A204.1 (cell line): ENCODE measurements around the gene TPSD1.
"Not testable (repeated sequence)": the region's sequence is repeated elsewhere in the genome, so short reads cannot be mapped to it uniquely, and the experiment has no call there.

Source experiments
- FAIRE-seq: peaks from 2 replicates; lab custom pipeline; 2012; peaks lifted over from hg19 to GRCh38; lab: Jason Lieb, UNC

TPSD1 gene

DNA sequence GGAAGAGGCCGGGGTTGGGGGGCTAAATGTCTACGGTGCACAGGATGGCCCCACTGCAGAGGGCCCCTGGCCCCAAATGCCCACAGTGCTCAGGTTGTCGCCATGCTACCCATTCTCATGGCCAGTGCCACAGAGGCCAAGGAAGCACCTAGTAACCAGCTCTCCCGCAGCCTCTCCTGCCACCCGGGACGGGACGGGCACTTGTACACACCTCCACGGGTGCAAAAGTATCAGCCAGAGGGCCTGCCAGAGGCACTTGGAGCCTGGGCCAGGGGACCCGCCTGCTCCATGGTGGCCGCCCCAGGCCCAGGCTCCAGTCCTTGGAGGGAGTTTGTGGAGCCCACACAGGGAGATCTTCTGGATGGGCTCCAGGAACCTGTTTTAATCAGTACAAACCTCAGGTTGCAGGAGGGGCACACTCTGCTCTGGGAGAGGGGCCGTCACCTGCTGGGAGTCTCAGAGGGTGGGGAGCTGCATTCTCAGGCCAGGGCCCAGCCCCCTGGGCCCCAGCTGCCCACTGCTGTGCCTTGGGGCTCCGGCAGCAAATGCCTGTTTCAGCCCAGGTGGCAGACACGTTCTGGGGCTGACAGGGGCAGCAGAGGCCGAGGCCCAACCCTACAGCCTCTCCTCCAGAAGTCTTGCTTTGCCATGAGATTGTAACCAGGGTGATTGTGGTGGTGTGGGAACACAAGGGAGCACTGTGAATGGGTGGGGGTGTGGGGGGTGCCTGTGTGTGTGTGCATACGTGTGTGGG lies 7.9 kb downstream of the TPSD1 start:
- FAIRE-seq, result no peak

DNA sequence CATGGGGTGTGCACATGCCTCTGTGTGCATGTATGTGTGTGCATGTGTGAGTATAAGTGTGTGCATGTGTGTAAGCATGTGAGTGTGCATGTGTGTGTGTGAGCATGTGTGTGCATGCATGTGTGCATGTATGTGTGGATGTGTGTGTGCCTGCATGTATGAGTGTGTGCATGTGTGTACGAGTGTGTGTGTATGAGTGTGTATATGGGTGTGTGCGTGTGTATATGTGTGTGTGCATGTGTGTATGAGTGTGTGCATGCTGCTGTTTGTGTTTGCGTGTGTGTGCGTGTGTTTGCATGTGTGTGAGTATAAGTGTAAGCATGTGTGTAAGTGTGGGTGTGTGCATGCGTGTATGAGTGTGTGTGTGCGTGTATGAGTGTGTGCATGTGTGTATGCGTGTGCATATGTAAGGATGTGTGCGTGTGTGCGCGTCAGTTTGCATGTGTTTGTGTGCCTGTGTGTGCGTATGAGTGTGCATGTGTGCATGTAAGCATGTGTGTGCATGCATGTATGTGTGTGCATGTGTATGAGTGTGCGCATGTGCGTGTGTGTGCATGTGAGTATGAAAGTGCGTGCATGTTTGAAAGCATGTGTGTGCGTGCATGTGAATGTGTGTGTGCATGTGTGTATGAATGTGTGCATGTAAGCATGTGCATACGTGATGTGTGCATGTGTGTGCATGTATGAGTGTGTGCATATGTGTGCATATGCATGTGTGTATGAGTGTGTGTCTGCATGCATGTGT lies 8.6 kb downstream of the TPSD1 start:
- no peak for FAIRE-seq

DNA sequence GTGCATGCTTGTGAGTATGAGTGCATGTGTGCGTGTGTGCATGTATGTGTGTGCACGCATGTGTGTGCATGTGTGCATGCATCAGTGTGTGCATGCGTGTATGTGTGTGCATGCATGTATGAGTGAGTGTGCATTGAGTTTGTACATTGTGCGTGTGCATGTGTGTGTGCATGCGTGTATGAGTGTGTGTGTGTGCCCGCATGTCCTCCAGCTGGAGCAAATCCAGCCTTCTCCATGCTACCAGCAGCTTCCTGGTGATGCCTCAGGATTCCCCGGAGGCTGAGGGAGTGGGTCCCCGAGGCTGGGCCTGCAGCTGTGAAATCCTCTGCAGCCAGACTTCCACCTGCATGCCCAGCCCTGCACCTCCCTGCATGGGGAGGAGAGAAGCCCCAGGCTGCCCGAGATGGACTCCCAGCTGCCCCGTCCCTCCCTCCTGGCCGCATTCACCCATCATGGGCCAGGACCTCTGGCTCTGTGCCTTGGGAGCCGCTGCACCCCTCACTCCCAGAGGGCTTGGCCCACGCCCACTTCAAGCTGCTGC lies 9.3 kb downstream of the TPSD1 start:
- FAIRE-seq, result no peak

DNA sequence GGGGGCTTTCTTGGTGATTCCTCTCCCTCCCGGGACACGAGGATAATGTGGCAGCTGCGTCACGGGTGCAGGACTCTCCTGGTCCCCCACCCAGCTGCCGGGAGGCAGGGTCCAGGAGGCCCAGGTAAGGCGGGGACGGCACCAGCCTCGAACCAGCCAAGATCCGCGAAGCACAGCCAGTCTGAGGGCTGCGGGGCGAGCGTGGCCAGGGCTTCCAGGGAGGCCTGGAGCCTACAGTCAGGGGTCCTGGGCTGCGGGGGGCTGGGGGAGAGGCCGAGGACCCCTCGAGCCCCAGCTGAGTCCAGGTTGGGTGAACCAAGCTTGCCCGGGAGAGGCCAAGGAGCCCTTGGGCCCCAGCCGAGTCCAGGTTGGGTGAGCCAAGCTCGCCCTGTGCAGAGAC lies 10.0 kb downstream of the TPSD1 start:
- FAIRE-seq, result no peak

DNA sequence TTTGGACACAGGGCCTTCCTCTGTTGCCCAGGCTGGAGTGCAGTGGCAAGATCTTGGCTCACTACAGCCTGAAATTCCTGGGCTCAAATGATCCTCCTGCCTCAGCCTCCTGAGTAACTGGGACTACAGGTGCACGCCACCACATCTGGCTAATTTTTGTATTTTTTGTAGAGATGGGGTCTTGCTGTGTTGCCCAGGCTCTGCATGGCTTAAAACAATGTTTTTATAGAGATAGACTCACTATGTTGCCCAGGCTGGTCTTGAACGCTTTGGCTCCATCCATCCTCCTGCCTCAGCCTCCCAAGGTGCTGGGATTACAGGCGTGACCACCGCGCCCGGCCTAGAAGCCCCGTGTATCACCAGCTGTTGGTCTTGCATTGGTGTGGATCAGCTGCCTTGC lies 13.5 kb downstream of the TPSD1 start:
- FAIRE-seq, result not testable (repeated sequence)

DNA sequence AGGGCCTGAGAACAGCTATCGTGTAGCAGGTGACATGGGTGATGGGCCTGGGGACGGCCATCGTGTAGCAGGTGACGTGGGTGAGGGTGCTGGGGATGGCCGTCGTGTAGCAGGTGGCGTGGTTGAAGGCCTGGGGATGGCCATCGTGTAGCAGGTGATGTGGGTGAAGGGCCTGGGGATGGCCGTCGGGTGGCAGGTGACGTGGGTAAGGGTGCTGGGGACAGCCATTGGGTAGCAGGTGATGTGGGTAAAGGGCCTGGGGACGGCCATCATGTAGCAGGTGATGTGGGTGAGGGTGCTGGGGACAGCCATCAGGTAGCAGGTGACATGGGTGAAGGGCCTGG lies 15.5 kb downstream of the TPSD1 start:
- FAIRE-seq, result no peak

DNA sequence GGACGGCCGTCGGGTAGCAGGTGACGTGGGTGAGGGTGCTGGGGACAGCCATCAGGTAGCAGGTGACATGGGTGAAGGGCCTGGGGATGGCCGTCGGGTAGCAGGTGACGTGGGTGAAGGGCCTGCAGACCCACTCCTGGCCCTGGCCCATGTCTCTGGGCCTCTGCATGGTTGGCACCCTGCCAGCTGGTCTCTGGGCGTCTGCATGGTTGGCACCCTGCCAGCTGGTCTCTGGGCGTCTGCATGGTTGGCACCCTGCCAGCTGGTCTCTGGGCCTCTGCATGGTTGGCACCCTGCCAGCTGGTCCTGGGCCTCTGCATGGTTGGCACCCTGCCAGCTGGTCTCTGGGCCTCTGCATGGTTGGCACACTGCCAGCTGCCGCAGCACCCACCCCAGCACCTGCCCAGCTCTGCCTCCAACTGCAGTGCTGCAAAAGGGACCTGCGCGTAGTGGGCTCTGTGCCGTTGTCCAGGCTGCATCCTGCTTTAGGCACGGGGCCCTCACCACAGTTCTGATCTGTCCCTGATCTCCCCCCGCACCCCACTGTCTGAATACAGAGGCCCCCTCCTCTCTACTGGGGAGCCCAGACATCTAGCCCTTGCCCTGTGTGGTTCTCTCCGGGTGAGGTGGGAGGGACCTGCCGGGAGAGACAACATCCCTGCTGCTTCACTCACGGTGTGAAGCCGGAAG lies 16.0 kb downstream of the TPSD1 start:
- not testable (repeated sequence) for FAIRE-seq

DNA sequence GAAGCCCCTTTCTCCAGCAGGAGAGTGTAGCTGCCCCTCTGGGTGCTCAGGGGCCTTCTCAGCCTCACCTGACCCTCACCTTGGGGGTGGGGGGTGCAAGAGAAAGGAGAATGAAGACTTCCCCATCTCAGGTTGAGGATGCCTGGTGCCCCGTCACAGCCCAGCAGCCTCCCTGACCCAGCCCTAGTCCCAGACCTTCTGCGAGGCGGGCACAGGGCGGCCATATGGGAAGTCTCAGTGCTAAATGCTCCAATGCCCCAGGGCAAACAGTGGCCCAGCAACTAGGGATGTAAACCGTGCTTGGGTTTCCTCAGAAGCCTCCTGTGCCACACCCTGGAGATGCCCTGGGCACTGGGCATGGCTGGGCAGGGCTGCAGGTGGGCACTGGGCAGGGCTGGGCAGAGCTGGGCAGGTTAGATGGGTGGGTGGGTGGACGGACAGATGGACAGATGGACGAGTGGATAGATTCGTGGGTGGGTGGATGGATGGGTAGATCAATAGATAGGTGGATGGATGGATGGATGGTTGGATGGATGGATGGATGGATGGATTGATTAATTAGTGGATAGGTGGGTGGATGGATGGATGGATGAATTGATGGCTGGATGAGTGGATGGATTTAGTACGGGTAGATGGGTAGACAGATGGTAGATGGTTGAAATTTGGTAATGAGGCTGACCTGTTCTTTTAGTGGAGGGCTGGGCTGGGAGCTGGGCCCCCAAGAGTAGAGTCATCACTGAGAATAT lies 16.8 kb downstream of the TPSD1 start:
- no peak for FAIRE-seq

DNA sequence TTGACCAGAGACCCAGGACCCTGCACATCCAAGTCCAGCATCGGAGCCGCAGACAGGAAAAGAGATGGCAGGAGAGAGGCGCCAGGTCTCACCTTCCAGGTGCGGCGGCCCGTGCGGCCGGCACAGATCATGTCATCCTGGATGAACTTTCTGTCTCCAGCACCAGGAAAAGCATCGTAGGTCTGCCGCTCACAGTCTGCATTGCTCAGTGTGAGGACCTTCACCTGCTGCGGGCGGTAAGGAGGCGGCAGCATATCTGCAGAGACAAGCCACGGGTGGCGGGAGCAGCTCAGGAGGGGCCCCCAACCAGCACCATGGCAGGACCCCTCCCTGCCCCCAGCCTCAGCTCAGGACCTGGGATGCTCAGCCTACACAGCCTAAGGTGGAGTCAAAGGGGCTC lies 17.9 kb downstream of the TPSD1 start:
- FAIRE-seq, result no peak

DNA sequence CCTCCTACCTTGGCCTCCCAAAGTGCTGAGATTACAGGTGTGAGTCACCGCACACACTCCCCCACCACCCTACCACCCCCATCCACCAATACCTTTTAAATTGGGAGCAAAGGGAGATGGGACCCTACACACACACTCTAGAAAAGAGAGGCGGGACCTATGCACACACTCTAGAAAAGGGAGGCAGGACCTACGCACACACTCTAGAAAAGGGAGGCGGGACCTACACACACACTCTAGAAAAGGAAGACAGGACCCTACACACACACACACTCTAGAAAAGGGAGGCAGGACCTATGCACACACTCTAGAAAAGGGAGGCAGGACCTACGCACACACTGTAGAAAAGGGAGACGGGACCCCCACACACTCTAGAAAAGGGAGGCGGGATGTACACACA lies 18.9 kb downstream of the TPSD1 start:
- FAIRE-seq, result no peak

DNA sequence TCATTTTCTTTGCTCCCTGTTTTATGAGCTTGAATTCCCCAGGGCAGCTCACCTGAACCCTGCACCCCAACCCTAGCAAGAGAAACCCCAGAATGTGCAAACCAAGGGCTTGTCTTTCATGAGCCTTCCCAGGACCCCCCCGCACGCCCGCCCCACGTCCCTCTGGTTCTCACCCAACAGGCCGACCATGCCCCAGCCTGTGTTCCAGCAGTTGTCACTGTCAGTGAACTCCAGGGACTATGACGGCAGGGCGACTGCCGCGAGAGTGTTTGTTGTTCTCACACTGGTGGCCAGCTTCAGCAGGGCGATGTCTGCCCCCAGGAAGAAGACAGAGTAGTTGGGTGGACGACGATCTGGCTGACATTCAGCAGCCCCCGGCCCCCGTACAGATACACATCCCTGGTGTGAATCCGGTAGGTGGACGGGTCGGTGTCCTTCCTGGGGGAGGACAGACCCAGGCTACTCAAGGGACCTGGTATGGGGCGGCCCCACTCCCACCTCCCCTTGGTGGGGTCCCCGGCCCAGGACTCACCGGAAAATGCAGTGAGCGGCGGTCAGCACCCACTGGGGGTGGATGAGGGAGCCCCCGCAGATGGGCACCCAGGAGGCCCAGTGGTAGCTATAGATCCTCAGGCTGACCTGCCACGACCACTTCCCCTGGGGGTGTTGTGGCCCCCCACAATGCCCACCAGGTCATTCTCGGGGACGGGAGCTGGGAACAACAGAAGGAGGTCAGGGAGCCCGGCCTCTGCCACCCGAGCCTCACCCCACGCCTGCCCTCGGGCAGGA lies 20.1 kb downstream of the TPSD1 start:
- no peak for FAIRE-seq

DNA sequence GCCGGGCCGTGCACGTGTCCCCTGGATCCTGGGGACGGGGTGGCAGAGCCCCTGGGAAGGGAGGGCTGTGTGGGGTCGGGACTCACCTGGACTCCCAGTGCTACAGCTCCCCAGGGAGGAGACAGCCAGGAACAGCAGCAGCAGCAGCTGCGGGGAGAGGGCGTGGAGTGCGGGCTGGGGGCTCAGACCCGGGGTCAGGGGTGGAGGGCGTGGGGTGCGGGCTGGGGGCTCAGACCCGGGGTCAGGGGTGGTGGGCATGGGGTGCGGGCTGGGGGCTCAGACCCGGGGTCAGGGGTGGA lies 20.7 kb downstream of the TPSD1 start:
- no peak for FAIRE-seq

DNA sequence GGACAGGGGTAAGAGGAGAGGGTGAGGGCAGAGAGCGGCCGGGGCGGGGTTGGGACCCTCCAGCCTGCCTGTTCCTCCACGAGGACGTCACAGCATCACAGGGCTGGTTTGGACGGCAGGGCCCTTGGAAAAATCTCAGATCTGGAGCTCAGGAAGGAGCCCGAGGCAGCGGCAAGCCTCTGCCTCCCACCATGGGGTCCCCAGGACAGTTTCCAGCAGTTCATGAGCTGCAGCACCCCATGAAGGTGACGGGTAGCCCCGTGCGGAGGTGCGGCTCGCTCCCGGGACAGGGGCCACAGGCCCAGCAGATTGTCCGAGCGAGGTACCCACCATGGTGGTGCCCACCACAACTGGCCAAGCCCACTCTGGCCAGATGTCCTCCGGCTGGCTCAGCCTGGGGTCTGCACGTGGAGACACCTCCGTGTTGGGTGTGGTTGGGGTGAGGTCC lies 21.3 kb downstream of the TPSD1 start:
- FAIRE-seq, result no peak

DNA sequence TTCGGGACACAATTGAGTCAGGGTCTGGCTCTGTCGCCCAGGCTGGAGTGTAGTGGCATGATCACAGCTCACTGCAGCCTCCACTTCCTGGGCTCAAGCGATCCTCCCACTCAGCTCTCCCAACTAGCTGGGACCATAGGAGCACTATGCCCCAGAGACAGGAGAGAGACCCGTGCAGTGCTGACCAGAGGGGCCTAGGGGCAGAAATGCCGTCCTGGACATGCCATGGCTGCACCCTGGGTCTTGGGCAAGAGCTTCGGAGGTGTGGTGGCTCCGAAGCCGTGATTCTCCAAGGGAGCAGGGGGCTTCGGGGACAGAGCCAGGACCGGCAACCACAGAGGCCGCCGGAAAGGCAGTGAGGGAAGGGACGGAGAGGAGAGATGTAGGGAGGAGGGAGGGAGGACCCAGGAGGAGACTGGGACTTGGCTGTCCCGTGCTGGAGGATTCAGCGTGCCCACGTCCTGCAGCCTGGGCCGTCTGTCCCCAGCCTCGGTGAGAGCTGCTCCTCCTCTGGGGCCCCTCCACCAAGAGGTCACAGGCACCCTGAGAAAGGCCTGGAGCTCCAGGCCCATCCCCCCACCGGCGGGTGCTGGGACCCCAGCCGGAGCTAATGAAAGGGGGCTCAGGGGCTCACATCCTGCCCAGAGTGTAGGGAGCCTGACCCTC lies 21.9 kb downstream of the TPSD1 start:
- FAIRE-seq, result no peak

DNA sequence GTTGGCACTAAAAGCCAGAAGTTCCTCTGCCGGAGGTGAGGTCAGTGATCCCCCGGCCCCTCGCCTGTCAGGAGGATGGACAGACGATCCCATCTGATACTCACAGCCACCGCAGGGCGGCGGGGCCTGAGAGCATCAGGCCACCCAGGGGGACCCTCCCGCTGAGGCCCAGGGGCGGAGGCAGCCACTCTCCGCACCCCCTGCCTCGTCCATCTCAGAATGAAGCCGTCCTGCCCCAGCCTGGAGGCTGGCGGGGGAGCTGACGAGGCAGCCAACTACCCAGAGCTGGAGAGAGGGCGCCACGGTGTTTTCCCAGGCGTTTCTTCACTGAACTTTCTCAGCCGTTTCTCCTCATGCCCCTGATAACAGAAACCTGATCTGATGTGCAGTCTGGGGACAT lies 22.6 kb downstream of the TPSD1 start:
- FAIRE-seq, result no peak

DNA sequence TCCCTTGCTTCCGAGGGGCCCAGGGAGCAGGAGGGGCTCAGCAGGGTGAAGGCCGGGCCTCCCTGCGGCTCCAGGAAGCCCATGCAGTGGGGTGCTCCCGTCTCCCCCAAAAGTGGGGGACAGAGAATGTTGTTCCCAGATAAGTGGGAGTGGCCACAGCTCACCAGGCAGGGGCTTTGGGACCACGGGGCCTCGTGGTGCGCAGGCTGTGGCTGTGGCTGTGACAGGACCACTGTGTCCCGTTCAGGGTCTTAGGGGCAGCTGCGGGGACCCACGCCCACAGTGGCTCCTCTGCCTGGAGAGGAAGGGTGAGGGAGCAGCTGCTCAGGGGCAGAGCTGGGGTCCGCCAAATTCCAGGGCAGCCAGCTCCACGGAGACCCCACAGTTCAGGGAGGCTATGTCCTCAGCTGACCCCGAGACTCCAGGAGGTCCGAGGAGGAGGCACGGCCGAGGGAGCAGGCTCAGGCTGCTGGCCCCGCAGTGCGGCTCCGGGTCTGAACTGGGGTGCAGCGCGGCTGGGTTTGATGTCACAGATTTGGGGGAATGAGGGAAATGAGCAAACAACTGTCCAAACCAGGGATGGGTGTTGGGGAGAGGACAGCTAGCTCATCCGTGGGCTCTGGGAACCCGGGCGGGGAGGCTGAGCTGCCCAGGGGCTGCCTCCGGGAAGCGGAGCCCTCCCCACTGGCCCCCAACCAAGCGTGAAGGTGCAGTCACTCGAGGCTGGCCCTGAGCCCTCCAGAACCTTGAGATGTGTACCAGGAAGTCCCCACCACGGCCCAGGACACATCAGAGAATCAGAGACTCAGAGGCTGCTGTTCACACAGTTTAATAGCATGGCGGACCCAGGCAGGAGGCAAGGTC lies 23.4 kb downstream of the TPSD1 start:
- FAIRE-seq, result no peak

DNA sequence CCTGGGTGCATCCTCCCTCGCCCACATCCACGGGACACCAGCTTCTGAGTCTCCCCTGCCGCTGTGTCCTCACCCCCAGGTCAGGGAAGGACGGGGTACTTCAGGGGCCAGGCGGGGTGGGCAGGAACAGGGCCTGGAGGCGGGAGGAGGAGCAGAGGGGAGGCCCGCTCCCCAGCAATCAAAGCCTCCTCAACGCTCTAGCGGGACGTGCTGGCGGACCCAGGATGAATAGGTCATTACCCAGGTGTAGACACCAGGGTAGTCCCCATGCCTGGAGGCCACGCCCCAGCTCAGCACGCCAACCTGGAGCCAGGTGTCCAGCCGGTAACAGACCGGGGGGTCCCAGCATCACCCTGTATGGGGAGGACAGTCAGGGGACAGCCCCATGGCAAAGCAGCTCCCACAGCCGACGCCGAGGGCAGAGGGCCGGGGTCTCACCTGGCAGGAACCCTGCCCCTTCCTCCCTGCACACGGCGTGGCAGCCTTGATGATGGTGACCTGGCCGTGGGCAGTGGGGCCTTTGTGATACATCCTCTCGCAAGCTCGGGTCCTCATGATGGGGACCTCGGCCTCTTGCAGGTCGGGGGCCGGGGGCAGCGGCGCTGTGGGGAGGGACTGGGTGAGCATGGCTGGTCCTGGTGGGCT lies 24.2 kb downstream of the TPSD1 start:
- FAIRE-seq, result no peak

DNA sequence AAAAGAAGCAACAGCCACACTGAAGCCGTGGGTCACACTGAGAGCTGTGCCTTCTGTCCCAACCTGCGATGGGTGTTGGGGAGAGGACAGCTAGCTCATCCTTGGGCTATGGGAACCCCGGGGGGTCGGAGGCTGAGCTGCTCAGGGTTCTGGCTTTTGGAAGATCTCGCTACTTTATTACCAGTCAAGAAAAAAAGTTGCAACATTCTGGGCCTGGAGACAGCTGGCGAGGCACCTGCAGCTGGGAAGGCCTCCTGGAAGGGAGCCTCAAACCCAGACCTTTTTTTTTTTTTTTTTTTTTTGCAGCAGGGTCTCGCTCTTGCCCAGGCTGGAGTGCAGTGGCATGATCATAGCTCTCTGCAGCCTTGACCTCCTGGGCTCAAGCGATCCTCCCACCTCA lies 24.9 kb downstream of the TPSD1 start:
- FAIRE-seq, result no peak

DNA sequence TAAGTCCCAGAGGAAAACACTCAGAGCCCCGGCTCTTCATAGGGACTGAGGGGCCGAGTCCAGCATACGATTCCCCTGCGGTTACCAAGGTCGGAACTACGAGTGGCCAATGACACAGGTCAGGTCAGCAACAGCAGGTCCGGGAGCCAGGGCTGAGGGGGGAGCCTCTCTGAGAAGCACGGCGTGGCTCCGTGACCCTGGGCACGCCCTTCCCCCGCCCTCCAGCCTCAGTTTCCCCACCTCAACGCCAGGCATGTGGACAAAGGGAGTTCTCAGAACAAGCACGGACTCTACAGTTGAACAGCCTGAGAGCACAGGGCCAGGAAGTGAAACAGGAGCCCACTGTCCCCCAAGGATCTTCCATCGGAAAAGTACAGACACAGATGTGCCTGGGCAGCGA lies 25.6 kb downstream of the TPSD1 start:
- FAIRE-seq, result no peak
